ENCODE results near the gene ZNF598.

- no peak for TF ChIP-seq CTCF (IDR thresholded peaks at IDR 0.05)
- no peak for TF ChIP-seq POLR2A (IDR thresholded peaks at IDR 0.05)
Observed at GRCh38 chr16:2058420-2058819, 48.8 kb upstream of the ZNF598 start.
